GM12878 (cell line): ENCODE data around the gene ITGB5. TPM values are rescaled to one million over a fixed set of nuclear protein-coding genes. Genes with fewer than 3 reads are reported as not detected.

ENCODE experiments used
- ATAC-seq: fragments of 200-7000 bp; cut with Tn5 transposase; 3 replicates; pipeline ENCODE4 v1.9.1; 2020; ENCODE audit warnings: mild to moderate bottlenecking, moderate library complexity
- BruUV-seq: library from RNA; stranded (reverse); fragments of 400-500 nt; replicated peaks from 2 replicates; lab custom pipeline; 2021; lab: Mats Ljungman, UMichigan
- CTCF ChIA-PET: fragments of 300-600 bp; sonication (Branson Sonifier 250); formaldehyde crosslinking; extraction: SDS; loops from one replicate; lab custom pipeline; 2021; ENCODE audit warnings: inconsistent platforms; lab: Yijun Ruan, JAX
- POLR2A ChIA-PET: fragments of 350-600 bp; formaldehyde crosslinking; extraction: SDS; loops from one replicate; lab custom pipeline; 2021; ENCODE audit warnings: inconsistent platforms; lab: Charles Lee
- RAD21 ChIA-PET: fragments of 300-600 bp; sonication (Branson Sonifier 250); formaldehyde crosslinking; loops from one replicate; lab custom pipeline; 2023; ENCODE audit warnings: antibody characterized with exemption; ENCODE audit not compliant: unreplicated experiment; lab: Charles Lee
- SMC1A ChIA-PET: fragments of 300-600 bp; sonication (Branson Sonifier 250); formaldehyde crosslinking; loops from one replicate; lab custom pipeline; 2023; ENCODE audit not compliant: unreplicated experiment, uncharacterized antibody; lab: Charles Lee
- DNase-seq: peaks from one replicate; pipeline ENCODE4 v3.0.0-alpha.2; 2011; ENCODE audit warnings: low read depth, low spot score
- FAIRE-seq: peaks from 3 replicates; lab custom pipeline; 2011; peaks lifted over from hg19 to GRCh38; lab: Jason Lieb, UNC
- H2AFZ ChIP-seq: 2 replicates; pipeline ENCODE4 v1.6.0; 2011; ENCODE audit warnings: low read depth, low read length, control low read depth; ENCODE audit not compliant: control insufficient read depth
- H3K27ac ChIP-seq: 2 replicates; pipeline ENCODE4 v1.5.1; 2011; ENCODE audit warnings: control low read depth; ENCODE audit not compliant: control insufficient read depth, insufficient read depth
- H3K27me3 ChIP-seq, 2 experiments: replicated peaks in 1 of 2; 2 replicates each; pipeline versions ENCODE4 v1.6.0 to v1.6.1; 2011; ENCODE audit warnings: low read length in 1 of 2; ENCODE audit not compliant: control insufficient read depth in 2 of 2, insufficient read depth in 2 of 2
- H3K36me3 ChIP-seq, 2 experiments: 2 replicates each; pipeline ENCODE4 v1.5.1; 2011; ENCODE audit warnings: low read length in 1 of 2; ENCODE audit not compliant: control insufficient read depth in 2 of 2, insufficient read depth in 2 of 2
- H3K4me1 ChIP-seq: 2 replicates; pipeline ENCODE4 v1.6.1; 2011; ENCODE audit warnings: mild to moderate bottlenecking, low read length, moderate library complexity, mixed read lengths; ENCODE audit not compliant: control insufficient read depth, insufficient read depth
- H3K4me2 ChIP-seq: 2 replicates; pipeline ENCODE4 v1.6.0; 2011; ENCODE audit warnings: control low read depth; ENCODE audit not compliant: control insufficient read depth, insufficient read depth
- H3K4me3 ChIP-seq: fragments of 200-600 bp; sonication (generic); 2 replicates; pipeline ENCODE4 v1.5.1; 2016
- H3K79me2 ChIP-seq: 2 replicates; pipeline ENCODE4 v1.6.0; 2011; ENCODE audit warnings: low read length; ENCODE audit not compliant: control insufficient read depth, insufficient read depth
- H3K9ac ChIP-seq: 2 replicates; pipeline ENCODE4 v1.8.0; 2011; ENCODE audit warnings: low read length, control low read depth, mixed read lengths; ENCODE audit not compliant: control insufficient read depth, insufficient read depth
- H3K9me3 ChIP-seq: replicated peaks from 3 replicates; pipeline ENCODE4 v1.5.1; 2011; ENCODE audit warnings: mild to moderate bottlenecking, low read length; ENCODE audit not compliant: control insufficient read depth, insufficient read depth
- H4K20me1 ChIP-seq: 2 replicates; pipeline ENCODE4 v1.6.0; 2011; ENCODE audit not compliant: control insufficient read depth, insufficient read depth
- CHD4 ChIP-seq: fragments of 200-600 bp; sonication (generic); IDR thresholded peaks from 2 replicates; pipeline ENCODE4 v1.6.1; 2016; ENCODE audit warnings: mild to moderate bottlenecking
- REST ChIP-seq: IDR thresholded peaks from 2 replicates; pipeline ENCODE4 v1.6.1; 2012; ENCODE audit warnings: mild to moderate bottlenecking, low read depth, low read length
- SMARCA5 ChIP-seq: fragments of 450-650 bp; IDR thresholded peaks from 2 replicates; pipeline ENCODE4 v1.6.1; 2017; ENCODE audit warnings: mild to moderate bottlenecking
- TAF1 ChIP-seq: IDR thresholded peaks from 2 replicates; pipeline ENCODE4 v1.6.1; 2011; ENCODE audit warnings: mild to moderate bottlenecking, low read depth, low read length, borderline replicate concordance
- TBL1XR1 ChIP-seq: IDR thresholded peaks from 2 replicates; pipeline ENCODE4 v1.6.1; 2012; ENCODE audit warnings: low read depth, low read length, improper control_type of control experiment
- WGBS: methylation state at CpG from one replicate; pipeline ENCODE4 v1.1.6; 2016; ENCODE audit warnings: low lambda C conversion rate; ENCODE audit not compliant: insufficient replicate concordance, insufficient coverage; ENCODE audit errors: missing lambda C conversion rate; 5-methylcytosine and 5-hydroxymethylcytosine counted together
- in situ Hi-C: fragments of 300-500 bp; cut with MboI; formaldehyde crosslinking; loops from 9 replicates; pipeline ENCODE4 v1.14.3; 2018; ENCODE audit warnings: mixed read lengths
- intact Hi-C: fragments of 100-400 bp; cut with micrococcal nuclease; formaldehyde crosslinking; loops from one replicate; pipeline ENCODE4 v1.14.2; 2022; ENCODE audit not compliant: unreplicated experiment
- polyA plus RNA-seq, 11 experiments: library from polyadenylated mRNA; depleted of rRNA in 4 of 11; unstranded in 6 of 11; stranded (reverse) in 5 of 11; fragments of >200 nt; fragmentation: Nextera tagmentation in 4 of 11; fragmentation: Illumina TruSeq in 1 of 11; extraction: Ambion mirVana in 4 of 11; extraction: Trizol in 1 of 11; gene quantifications; 1 replicate in 1 of 11; 2 replicates in 10 of 11; pipeline versions ENCODE4 v1.2.1 to v1.2.3, GENCODE V29; 2011 to 2016; ENCODE audit warnings: inconsistent platforms in 2 of 11, missing spikeins in 2 of 11, low read depth in 1 of 11
- total RNA-seq, 4 experiments: library from RNA; depleted of rRNA in 3 of 4; stranded (reverse); fragments of >200 nt in 3 of 4; fragmentation: Illumina TruSeq in 1 of 4; extraction: Trizol in 1 of 4; gene quantifications; 2 replicates each; pipeline versions ENCODE4 v1.2.1 to v1.2.3, GENCODE V29; 2013 to 2021
- TF ChIP-seq, protein P1 (sequence below): fragments of 450-650 bp; IDR thresholded peaks from 2 replicates; pipeline ENCODE4 v1.6.1; 2017; ENCODE audit warnings: mild to moderate bottlenecking, moderate library complexity

ITGB5 gene
- total and polyA plus RNA-seq, 10 of the 15 experiments (the other 5 are each of a cell fraction or from before 2014, with no cell fraction given): 0.05 to 10.0 (median 0.83) TPM; not detected in 2

GRCh38 chr3:124810970-124811369 lies 76.2 kb downstream of the ITGB5 start (continued):
- TF ChIP-seq REST: no peak

GRCh38 chr3:124809039-124809438 lies 78.1 kb downstream of the ITGB5 start:
- in situ Hi-C loops (no loop called here), intact Hi-C loops (no loop called here)
- ATAC-seq: no peak
- Histone ChIP-seq H4K20me1 (no peaks in the 10 kb centered on the region), H2AFZ (no peak overlapping the region), H3K4me2 (no peak overlapping the region), H3K4me1 (no peaks in the 10 kb centered on the region), H3K36me3 (no peaks in the 10 kb centered on the region), H3K27me3 (no peaks in the 10 kb centered on the region; a peak in 2 of 4 replicates), H3K9me3 (no peaks in the 10 kb centered on the region), H3K4me3 (no peak overlapping the region), H3K79me2 (no peaks in the 10 kb centered on the region), H3K9ac (no peak overlapping the region), H3K27ac (no peak overlapping the region)
- FAIRE-seq: no peak
- SMC1A ChIA-PET: interaction anchor here (0.7 to 4.2 kb wide), 4 partner anchors 18 to 41 kb away, joined by 3 to 22 read pairs (median 6); no protein-coding TSS in a partner anchor
- CTCF ChIA-PET: interaction anchor here (1.5 to 2.5 kb wide), 2 partner anchors 39 to 92 kb away, joined by 4 to 5 read pairs; no protein-coding TSS in a partner anchor
- DNase-seq: no peak
- TF ChIP-seq TAF1 (no peak), CHD4 (no peak), TBL1XR1 (no peak), SMARCA5 (no peak)
- TF ChIP-seq, protein P1, sequence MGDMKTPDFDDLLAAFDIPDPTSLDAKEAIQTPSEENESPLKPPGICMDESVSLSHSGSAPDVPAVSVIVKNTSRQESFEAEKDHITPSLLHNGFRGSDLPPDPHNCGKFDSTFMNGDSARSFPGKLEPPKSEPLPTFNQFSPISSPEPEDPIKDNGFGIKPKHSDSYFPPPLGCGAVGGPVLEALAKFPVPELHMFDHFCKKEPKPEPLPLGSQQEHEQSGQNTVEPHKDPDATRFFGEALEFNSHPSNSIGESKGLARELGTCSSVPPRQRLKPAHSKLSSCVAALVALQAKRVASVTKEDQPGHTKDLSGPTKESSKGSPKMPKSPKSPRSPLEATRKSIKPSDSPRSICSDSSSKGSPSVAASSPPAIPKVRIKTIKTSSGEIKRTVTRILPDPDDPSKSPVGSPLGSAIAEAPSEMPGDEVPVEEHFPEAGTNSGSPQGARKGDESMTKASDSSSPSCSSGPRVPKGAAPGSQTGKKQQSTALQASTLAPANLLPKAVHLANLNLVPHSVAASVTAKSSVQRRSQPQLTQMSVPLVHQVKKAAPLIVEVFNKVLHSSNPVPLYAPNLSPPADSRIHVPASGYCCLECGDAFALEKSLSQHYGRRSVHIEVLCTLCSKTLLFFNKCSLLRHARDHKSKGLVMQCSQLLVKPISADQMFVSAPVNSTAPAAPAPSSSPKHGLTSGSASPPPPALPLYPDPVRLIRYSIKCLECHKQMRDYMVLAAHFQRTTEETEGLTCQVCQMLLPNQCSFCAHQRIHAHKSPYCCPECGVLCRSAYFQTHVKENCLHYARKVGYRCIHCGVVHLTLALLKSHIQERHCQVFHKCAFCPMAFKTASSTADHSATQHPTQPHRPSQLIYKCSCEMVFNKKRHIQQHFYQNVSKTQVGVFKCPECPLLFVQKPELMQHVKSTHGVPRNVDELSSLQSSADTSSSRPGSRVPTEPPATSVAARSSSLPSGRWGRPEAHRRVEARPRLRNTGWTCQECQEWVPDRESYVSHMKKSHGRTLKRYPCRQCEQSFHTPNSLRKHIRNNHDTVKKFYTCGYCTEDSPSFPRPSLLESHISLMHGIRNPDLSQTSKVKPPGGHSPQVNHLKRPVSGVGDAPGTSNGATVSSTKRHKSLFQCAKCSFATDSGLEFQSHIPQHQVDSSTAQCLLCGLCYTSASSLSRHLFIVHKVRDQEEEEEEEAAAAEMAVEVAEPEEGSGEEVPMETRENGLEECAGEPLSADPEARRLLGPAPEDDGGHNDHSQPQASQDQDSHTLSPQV: no peak
- 65% methylated on average over 3 of the region's 3 CpGs for WGBS
- RAD21 ChIA-PET: interaction anchor here (2.0 kb wide), 1 partner anchor 48 kb away, joined by 7 read pairs; no protein-coding TSS in a partner anchor
- no TSS peak for BruUV-seq
- POLR2A ChIA-PET: interaction anchor here (0.6 kb wide), 1 partner anchor 23 kb away, joined by 3 read pairs; no protein-coding TSS in a partner anchor
